SKM-1 treated with dmso at 0.1 percent for 144 hours (cell line): ENCODE results near the gene PDP2.
"Not testable (repeated sequence)": the region's sequence is repeated elsewhere in the genome, so short reads cannot be mapped to it uniquely, and the experiment has no call there.

Experiments used
- DNase-seq: peaks from one replicate; lab custom pipeline; 2025; ENCODE audit not compliant: unreplicated experiment; lab: John Stamatoyannopoulos, UW

PDP2 gene

DNA sequence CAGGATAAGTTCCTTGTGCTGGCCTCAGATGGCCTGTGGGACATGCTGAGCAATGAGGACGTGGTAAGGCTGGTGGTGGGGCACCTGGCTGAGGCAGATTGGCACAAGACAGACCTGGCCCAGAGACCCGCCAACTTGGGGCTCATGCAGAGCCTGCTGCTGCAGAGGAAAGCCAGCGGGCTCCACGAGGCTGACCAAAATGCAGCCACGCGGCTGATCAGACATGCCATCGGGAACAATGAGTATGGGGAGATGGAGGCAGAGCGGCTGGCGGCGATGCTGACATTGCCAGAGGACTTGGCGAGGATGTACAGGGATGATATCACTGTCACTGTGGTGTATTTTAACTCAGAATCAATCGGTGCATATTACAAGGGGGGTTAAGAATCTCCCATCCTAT lies 5.2 kb downstream of the PDP2 start:
- DNase-seq: no peak

DNA sequence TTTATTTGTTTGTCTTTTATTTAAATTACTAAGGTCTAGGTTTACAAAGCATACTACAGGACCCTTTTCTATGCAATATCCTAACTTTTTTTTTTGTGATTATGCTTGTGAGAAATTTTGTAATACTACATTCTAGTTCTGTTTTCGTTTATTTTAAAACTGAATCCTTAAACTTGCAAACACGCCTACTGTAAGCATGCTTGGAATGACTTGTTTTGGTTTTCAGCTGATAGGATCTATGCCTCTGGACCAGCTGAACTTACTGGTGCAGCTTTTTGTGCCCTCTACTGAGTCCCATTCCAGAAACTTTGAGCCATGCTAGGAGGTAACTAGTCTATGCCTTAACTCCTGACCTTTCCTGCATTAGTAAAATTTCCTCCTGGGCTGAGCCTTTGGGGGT lies 6.0 kb downstream of the PDP2 start:
- DNase-seq: no peak

DNA sequence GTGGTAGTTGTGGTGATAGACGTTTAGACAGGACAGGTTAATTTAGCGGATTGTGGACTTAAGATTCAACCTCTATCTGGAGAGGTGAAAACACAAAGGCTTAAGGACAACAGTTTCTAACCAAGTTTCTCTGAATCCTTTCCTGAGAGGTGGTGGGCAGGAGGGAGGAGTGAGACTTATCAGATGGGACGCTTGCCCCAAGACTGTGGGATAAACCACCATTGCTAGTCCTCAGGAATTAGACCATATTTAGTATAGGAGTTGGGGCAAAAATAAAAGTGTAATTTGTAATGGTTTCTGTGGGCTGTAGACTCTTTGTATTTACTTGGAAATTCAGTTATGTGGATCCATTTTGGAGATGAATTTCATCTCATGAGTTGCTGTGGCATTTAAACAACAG lies 6.6 kb downstream of the PDP2 start:
- DNase-seq: no peak

DNA sequence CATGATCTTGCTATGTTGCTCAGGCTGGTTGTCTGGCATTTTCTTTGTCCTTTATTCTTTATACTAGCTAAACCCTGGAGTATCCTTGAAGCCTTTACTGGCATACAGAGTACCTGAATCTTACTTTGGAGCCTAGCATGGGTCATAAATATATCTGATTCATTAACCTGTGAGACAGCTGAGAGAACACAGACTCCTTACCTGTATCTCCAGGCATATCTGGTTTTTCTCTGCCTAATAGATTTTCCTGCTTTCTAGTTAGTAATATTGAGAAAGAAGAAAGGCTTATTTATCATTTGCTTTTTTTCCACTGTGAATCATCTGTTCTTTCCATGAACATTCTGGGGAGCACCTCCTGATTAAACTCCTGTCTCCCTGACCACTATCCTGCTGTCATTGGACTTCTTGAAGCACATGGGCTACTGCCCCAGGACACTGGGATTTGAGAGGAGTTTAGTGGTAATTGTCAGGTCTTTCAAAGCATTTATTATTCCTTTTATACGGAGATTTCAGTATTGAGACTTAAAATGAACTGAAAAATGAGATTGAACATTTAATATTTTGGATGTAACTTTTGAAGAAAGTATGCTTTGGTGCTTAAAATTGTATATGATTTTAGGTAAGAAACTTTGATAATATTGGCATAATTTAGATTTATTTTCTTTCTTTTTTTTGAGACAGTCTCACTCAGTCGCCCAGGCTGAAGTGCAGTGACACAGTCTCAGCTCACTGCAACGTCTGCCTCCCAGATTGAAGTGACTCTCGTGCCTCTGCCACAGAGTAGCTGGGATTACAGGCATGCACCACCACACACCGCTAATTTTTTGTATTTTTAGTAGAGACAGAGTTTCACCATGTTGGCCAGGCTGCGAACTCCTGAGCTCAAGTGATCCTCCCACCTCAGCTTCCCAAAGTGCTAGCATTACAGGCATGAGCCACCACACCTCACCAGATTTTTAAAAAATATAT lies 8.6 kb downstream of the PDP2 start:
- DNase-seq: no peak

DNA sequence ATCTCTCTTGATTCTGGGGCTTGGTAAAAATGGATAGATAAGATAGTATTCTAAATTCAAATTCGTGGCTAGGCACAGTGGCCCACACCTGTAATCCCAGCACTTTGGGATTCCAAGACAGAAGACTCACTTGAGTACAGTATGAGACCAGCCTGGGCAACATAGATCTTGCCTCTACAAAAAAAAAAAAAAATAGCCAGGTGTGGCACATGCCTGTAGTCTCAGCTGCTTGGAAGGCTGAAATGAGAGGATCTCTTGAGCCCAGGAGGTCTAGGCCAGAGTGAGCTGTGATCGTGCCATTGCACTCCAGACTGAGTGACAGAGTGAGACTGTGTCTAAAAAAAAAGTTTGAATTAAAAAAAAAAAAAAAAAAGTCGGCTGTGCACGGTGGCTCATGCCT lies 9.3 kb downstream of the PDP2 start:
- DNase-seq: no peak

DNA sequence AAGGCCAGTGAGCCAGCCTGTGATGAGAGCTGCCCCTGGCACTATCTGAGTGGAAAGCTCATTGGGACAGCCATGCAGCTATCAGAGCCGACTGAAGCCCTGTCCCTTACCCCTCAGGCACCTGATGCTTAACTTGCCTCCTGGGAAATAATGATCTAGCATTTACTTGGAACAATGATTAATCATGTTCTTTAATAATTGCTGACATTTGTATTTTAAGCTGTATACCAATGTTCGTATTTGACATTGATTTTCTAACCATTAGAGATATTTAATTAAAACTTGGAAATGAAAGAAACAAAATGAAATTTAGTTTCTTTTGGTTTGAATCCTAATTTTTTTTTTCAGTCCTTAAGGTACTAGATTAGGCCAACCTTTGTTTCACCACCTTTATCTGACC lies 10.5 kb downstream of the PDP2 start:
- no peak for DNase-seq

DNA sequence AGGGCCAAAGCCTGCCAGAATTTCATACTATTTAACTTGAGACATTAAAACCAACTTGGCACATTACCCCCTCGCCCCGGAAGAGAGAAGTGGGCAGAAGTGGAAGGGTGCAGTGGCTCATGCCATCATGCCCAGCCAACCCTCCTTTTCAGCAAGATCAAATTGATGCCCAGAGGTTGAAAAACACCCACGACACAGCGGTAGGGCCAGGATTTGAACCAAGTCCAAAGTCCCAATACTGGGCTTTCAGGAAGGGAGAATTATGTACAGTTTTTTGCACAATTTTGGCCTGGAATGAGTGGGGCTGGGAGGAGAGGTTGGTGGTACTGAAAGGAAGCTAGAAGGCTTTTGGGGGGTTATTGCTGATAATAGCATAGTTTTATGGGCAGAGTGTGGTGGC lies 11.0 kb downstream of the PDP2 start:
- DNase-seq: no peak

DNA sequence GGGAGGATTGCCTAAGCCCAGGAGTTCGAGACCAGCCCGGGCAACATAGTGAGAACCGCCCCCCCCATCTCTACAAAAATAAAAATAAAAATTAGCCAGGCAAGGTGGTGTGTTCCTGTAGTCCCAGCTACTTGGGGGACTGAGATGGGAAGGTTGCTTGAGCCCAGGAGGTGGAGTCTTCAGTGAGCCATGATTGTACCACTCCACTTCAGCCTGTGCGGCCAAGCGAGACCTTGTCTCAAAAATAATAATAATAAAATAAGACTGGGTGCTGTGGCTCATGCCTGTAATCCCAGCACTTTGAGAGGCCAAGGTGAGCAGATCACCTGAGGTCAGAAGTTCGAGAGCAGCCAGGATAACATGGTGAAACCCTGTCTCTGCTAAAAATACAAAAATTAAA lies 11.5 kb downstream of the PDP2 start:
- no peak for DNase-seq

DNA sequence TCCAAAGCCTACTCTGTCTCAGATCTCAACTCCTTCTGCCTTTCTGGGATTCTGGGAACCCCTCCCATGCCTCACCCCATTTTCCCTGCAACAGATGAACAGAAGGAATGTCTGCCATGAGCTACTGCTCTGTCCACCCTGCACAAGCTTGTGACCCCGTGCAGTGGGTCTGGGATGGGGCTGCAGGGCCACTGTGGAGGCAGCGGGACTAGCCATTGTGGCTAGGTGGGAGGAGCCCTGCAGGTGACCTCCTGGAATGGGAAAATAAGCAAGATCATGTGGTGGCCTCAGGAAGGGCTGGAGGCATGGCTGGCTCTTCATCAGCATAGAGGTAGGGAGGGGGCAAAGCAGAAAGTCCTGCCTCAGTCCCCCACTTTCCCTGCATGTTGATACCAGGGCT lies 13.7 kb downstream of the PDP2 start:
- DNase-seq: no peak

DNA sequence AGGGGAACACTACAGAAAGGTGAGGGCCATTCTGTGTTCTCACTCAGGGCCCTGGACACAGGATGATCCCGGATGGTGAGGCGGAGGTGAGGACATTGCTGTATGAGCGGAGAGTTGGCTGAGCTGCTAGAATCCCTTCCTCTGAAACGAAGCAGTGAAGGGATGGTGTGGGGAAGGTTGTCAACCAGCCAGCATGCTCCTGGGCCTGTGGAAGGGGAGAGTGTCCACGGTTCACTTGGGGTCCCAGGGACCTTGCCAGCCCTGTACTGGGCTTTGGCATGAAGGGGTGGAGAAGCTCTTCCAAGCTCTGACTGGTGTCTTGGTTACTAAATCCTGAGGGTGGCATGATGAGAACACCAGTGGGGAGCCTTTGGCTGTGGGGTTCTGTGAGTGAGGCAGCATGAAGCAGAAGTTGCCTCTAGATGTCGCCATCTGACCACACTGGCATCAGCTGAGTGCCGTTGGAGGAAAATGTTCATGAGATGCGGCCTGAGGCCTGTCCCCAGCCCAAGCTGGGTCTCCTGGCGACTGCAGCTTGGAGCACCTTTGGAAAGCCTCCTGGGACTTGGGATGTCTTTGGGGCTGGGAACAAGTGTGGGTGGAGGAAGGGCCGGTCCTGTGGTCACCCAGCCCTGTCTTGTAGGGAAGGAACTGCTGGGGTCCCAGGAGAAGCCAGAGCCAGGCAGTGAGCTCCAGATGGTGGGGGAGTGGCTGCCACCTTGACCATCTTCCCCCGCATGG lies 14.8 kb downstream of the PDP2 start:
- DNase-seq: peak; percentile 52

DNA sequence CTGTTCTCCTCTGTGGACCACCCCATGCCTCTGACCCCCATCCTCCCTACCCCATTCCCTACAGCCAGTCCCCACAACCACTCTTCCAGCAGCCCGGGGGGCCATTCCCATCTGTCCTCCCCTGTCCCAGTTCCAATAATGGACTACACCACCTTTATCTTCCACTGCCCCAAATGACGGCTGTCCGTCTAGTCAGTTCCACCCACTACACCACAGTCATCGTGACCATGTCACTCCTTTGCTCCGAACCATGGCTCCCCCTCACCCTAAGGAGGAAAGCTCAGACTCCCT lies 15.3 kb downstream of the PDP2 start:
- DNase-seq: no peak

DNA sequence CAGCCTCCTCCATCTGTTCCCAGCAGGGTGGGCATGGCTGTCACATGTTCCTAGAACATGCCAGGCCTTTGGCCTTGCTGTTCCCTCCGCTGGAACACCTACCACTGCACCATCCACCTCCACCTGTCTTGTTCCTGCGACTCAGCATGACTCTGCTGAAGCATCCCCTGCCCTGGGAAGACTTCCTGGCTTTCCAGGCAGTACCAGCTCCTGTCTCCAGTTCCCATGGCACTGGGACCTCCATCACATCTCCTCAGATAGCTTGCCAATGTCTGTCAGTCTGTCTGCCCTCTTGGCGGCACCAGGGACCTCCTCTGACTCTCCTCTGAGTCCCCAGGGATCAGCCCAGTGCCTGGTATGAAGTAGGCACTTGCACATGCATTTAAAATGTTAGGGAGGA lies 15.7 kb downstream of the PDP2 start:
- DNase-seq: no peak

DNA sequence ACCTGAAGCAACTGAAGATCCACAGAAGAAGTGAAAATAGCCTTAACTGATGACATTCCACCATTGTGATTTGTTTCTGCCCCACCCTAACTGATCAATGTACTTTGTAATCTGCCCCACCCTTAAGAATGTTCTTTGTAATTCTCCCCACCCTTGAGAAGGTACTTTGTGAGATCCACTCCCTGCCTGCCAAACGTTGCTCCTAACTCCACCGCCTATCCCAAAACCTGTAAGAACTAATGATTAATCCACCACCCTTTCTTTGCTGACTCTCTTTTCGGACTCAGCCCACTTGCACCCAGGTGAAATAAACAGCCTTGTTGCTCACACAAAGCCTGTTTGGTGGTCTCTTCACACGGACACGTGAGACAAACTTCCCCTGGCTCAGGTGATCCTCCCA lies 16.4 kb downstream of the PDP2 start:
- DNase-seq: not testable (repeated sequence)

DNA sequence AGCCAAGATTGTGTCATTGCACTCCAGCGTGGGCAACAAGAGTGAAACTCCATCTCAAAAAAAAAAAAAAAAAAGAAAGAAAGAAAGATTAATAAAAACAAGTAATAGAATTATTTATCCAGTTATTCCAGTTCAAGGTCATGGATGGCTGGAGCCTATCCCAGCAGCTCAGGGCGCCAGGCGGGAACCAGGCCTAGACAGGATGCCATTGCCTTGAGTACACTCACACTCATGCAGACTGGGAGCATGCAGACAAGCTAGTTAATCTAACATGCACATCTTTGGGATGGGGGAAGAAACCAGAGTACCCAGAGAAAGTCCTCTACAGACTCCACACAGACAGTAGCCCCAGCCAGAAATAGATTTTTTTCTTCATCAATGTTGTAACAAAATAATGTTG lies 17.9 kb downstream of the PDP2 start:
- DNase-seq: no peak

DNA sequence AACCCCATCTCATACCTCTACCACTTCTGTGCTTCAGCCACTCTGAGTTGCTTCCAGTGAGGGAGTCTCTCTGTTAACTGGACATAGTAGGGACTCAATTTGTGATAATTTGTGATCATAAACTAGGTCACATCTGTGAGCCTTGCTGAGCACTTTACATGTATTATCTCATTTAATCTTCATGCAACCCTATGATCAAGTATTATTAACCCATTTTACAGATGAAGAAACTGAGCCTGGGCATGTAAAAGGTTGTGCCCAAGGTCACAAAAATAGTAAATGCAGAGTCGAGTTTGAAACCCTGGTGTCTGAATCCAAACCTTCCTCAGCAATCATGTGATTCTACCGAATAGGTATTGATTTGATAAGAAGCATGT lies 18.6 kb downstream of the PDP2 start:
- no peak for DNase-seq

DNA sequence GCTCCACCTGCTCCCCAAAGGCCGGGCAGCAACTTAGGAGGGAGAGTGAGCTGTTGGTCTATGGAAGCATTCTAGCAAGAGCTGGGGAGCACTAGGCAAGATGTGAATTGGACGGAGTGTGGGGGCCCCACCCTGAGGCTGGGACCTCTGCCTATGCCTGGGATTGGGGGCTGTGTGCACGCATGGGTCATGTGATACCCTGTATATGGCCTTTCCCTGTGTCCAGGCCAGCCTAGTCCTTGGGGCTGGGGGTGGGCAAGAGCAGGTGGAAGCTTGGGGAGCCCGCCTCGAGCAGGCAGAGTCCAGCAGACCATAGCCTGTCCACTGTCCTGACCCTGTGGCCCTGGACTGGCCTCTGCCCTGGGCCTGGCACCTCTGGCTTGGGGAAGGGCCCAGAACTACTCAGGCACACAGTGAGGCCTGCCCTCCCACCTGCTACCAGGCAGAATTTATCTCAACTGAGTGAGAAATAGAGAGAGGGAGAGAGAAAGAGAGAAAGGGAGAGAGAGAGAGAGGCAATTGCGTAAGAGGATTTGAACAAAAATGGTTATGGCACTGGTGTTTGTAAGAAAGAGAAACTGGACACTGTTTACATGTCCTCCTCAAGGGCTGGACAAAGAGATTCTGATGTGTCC lies 19.1 kb downstream of the PDP2 start:
- DNase-seq: peak; percentile 6

DNA sequence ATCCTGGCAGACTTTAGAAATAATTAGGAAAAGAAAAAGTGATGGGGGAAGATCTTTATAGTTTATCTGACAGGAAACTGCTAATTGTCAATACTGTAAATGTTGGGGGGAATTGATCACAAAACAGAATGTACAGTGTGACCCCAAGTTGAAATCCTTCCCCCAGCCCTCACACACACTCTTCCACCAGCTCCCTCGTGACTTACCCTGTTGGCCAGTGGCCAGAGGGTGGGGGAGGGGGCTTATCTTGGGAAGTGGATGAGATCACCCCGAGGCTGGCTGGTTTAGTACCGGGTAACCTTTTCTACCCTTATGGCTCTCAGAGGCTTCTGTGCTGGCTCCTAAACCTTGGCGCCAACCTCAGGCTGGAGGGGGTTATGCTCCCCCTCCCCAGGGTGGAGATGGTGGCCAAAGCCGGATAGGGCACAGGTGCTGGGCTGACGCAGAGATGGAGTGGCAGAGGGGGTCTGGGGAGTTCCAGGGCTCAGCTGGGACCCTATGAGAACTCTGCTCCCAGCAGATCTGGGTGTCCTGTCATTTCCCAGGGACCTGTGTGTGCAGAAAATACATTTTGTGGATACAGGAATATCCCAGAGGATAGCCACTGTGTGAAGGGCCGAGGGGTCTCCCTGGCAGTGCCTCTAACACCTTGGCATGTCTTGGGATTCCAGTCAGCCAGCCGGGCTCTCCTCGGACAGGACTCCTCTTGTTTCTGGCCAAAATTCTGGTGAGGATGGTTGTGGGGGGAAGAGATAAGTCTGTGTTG lies 19.8 kb downstream of the PDP2 start:
- no peak for DNase-seq

DNA sequence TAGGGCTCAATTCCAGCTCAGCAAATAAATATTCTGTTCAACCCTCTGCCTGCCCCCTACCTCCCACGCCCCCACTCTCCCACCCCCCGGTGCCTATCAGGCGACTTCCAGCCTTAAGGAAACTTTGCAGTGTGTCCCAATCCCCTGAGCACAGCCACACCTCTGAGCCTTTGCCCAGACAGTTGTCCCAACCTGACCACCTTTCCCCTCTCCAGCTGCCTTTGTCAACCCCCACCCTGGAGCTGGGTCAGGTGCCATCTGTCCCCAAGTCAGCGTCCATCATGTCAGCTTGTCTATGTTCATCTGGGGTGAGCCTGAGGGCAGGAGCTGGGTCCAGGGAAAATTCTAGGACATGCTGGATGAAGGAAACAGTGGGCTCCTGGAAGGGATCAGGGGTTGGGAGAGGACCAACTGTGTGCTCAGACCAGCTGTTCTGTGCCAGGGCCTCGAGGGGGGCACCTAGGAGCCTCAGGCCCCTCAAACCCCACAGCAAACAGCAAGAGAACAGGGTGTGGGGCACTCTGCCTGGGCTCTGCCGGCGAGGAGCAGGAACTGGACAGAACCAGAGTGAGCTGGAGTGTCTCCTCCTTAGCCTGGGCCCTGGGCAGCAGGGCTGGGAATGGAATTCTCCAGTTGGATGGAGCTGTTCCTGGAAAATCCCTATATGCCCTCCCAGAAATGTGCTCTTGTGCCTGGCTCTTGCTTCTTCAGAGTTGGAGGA lies 20.6 kb downstream of the PDP2 start:
- DNase-seq: no peak

DNA sequence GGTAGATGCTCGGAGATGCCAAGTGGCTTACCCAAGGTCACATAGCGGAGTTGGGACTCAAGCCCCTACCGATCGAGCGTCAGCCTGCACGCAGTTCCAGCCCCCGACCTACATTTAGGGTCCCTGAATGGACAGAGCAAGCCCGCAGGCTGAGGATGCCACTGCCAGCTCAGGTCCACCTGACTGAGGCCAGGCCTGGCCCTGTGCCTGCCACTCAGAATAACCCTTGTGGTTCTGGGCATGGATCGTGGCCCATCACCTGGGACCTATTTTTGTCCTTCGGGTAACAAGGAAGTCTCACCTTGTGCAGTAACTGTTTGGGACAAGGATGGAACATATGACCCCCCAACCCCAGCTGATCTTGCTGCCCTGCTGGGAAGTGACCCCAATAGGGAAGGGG lies 21.3 kb downstream of the PDP2 start:
- DNase-seq: no peak

DNA sequence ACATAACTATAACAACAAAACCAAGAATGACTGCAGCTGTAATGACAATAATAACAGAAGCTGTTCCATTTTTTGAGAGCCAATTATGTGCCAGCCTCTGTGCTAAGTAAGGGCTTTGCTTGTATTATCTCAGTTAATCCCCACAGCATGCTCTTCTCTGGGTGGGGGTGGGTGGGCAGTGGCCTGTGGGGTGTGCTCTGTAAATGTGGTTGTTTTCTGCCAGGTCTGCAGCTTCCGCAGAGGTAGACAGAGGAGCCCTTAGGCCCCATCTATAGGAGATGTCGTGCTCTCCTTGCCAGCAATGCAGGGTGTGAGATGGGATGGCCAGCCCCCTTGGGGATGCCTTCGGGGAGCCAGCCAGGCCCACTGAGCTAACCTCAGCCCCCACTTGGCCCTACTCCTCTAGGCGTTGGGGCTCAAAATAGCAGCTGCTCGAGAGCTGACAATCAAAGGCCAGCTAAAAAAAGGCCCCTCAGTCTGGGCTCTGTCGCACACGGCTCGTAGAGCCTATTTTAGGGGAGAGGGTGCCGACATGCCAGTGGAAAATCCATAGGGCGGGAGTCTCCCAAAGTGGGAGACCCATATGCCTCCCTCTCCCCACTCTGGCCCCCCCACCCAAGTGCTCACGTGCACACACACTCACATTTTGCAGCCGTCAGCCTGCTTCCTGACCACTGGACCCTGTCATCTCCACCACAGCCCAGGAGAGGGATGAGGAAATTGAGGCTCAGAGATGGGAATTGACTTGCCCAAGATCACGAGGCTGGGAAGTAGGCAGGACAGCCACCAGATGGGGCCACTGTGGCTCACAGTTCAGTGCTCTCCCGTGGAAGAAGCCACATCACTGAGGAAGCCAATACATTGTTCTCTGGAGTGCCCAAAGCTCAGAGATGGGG lies 22.6 kb downstream of the PDP2 start:
- DNase-seq: no peak
